Stimulated activated CD4-positive, alpha-beta T cell treated with anti-CD3 and anti-CD28 coated beads, Interleukin-1b, Interleukin-23, amount 100 ng/mL, for 48 hours (primary cell): ENCODE measurements around the gene BCKDHA.

Experiments used
- DNase-seq: peaks from one replicate; pipeline ENCODE4 v3.0.0-alpha.2; 2020

The BCKDHA gene

DNA sequence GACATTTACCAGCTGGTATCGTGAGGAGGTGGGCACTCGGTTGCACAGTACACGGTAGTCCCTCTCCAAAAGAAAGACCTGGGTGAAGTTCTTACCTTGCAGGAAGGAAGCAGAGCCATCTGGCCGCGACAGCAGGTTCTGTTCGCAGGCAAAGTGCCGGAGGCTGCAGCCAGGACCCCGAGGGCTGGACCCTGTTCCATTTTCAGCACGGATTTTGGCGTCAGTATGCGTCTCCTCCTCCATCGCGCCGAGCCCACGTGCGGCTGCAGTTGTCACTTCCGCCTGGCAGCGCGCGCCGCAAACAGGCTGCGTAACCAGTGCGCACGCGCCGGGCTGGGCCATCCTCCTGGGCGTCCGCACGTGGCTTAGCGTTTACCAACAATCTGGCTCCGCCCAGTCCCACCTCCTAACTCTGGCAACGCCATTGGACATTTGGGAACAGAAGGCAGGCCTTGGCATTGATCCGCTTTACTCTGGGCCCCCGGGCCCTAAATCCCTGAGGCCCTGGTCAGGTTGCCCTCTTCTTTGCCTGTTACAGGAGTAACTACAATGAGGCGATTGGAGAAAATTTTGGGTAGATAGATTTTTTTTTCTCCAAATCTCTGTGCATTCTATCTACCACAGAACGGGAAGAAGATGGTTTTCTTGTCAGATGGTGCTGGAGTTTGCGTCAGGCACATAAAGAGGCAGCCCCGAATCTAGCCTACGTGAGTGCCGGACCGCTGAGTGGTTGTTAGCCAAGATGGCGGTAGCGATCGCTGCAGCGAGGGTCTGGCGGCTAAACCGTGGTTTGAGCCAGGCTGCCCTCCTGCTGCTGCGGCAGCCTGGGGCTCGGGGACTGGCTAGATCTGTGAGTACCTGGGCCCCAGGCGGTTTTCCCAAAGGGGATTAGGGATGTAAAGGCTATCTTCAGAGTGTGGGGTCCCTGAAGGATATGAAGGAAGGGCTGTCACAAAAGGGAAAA lies at the start of gene BCKDHA, which contains the start of gene EXOSC5:
BCKDHA (plus strand) TSS at position 733 of the 964 bp plus-strand sequence; CDS start at position 743, 10 bp downstream.
EXOSC5 (minus strand) TSS at position 274 of the 964 bp plus-strand sequence; CDS start at position 243, 31 bp downstream.
- peak; percentile 99 for DNase-seq

DNA sequence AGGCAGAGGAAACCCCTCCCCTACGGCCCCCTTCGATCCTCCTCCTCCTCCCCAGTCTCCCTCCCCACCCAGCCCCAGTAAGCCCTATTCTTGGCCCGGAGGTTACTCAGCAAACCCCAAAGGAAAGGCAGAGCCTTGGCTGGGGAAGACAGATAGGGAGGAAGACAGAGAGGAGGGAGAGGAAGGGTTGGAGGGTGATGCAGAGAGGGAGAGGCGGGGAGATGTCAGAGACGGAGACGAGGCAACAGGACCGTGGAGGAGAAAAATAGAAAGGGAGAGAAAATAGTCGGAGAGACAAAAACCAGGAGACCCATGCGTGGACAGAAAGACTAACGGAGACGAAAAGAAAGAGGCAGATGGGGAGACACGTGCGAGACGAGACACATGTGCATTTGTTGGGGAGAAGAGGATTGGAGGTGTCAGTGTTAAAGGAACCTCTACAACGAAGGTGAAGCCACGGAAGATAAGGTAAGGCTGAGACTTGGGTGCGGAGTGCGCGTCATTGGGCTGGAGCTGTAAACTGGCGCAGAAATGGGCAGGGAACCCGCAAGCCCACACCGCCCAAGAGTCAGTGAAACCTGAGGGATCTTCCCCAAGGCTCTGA lies 46.8 kb upstream of the BCKDHA start:
- no peak for DNase-seq

DNA sequence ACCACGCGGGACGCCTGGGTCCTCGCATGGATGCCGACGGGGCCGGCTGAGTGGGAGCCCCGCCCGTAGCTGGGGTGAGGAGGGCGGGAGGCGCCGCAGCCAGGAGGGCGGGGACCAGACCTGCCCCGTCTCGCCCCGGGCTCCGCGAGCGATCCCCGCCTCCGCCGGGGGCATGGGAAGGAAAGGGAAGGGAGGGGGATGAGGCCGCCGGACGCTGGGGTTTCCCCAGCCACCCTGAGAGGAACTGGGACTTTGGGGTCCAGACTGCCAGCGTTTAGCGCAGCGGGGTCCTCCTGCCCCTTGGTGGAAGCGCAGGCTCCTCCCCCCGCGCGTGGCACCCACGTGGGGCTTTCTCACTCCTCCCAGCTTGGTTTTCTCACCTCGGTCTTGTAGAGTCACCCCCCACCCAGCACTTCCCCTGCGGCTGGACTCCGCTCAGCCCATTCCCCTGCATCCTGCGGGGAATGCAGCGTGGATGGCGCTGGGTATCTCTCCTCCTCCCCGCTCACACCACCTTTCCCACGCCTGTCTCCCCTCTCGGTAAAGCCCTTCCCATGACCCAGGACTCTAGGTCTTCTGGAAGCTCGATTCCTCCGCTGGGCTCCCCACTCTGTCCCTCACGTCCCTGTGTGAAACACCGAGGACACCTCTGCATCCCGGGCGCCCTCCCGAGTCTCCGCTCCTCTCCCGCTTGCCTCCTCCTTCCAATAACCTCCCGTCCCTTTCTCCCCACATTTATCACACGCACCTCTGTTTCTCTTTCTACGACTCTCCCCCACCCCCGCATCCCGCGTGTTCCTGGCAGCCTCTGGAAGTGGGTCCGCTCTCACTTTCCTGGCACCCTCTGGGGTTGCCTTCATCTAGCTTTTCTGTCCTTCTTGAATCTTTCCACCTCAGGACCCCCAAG lies 46.0 kb upstream of the BCKDHA start:
- DNase-seq, result peak; percentile 80

DNA sequence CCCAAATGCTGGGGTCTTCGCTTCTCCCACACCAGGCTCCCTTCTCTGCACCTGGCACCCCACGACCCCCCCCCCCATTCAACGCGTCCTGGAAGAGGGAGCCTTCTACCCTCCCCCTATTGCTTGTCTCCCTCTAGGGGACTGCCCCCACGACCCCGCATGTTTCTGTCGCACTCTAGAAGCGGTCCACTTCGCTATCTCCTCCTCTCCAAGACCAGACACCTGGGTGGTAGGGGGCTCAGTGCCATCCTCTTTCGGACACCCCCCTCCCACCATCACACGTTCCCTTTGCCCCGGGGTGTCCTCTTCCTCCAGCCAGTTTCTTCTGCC lies 45.4 kb upstream of the BCKDHA start:
- DNase-seq, result no peak

DNA sequence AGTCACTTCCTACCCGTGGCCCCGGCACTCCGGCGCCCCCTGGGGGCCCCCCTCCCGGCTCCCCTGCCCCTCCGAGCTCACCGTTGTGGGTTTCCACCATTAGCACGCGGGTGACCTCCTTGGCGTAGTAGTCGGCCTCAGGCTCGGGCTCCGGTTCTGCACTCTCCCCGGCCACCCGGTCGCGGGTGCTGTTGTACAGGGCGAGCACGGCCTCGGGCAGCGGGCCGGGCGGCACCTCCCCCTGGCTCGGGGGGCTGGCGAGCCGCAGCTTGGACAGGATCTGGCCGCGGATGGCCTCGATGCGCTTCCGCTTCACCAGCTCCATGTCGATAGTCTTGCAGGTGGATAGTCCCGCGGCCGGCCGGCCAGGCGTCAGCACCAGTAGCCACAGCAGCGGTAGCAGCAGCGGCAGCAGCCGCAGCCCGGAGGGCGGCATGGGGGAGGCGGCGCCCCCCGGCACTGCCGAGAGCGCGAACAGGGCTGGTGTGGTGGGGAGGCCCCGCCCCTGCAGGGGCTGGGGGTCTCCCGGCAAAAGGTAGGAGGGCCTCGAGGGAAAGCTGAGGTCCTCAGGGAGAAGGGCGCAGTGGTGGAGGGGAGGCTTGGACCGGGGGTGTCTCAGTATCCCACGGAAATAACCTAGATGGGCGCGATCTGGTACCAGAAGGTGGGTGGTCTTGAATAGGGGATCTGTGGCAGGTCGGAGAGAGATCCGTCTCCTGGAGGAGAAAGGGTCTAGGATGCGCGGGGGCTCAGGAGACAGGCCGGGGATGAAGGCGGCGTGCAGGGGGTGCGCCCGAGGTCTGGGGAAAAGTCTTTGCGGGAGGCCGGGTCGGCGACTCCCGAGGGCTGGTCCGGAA lies 44.8 kb upstream of the BCKDHA start:
- DNase-seq, result peak; percentile 76

DNA sequence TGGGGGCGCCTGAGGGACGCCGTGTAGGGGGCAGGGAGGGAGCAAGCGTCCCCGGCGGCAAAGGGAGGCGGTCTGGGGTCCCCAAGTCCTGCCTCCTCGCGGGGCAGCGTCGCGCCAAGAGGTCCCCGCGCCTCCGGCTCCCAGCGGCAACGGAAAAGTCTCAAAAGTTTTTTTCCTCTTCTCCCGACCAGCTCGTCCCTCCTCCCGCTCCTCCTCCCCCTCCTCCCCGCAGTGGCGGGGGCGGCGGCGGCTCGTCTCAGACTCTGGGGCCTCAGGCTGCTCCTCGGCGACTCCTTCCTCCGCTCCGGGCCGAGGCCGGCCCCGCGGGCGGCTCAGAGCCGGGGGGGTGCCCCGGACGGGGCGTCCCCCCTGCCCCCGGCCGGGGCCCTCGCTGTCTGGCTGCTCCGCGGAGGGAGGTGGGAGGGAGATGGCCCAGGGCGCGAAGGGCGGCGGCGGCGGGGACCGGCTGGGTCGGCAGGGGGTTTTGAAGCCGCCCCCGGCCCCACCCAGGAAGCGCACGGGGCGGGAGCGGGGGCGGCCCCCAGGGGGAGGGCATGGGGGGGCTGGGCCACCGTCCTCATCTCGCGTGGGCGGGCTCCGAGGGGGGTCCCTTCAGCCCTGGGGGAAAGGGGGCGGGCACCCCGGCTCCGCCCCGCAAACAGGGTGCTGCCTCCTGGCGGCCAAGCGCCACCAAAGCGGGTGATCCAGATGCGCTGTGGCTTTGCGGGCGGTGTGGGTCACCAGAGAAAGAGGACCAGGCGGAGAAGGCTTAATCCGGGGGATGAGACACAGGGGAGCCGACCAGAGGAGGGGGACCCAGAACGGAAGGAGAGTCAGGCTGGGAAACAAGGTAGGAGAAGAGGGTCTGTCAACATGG lies 43.9 kb upstream of the BCKDHA start, which contains the start of gene TGFB1:
TGFB1 (minus strand) TSS at position 457 of the 877 bp plus-strand sequence. CDS start 878 bp downstream, outside the sequence.
- peak; percentile 88 for DNase-seq

DNA sequence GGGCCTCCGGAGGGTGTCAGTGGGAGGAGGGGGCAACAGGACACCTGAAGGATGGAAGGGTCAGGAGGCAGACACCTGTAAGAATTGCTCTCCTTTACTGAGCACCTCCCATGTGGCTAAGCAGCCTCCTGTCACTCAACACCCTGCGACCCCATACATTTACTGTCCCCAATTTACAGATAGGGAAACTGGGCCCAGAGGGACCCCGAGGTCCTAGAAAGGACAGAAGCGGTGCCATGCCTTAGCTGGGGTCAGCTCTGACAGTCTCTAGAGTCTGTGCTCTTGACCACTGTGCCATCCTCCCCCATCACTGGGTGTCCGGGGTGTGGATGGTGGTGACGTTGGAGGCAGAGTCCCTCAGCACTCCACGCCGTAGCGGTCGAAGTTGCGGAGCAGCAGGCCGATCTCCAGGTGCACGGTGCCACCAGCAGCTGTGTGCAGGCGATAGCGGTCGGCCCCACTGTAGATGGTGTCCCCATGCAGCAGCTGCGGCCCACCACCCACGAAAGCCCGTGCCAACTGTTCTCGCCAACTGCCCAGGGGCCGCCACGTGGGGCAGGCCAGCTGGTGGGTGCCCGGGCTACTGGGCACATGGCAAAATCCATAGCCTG lies 43.2 kb upstream of the BCKDHA start:
- DNase-seq, result no peak

DNA sequence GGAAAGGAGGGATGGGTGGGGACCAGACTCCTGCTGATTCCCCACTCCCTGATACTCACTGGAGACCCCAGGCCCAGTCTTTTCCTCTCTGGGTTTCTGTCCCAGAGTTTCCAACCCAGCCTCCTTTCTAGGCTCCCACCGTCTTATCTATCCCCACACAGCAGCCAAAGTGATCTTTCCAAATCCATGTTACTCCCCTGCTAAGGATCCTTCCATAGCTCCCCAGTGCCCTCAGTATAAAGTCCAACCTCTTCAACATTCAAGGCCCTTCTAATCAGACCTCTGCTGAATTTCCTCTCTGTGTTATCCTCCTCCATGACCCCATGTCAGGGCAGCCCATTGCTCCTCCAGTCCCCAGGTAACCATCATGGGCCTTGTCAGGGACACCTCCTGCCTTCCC lies 42.6 kb upstream of the BCKDHA start:
- no peak for DNase-seq

DNA sequence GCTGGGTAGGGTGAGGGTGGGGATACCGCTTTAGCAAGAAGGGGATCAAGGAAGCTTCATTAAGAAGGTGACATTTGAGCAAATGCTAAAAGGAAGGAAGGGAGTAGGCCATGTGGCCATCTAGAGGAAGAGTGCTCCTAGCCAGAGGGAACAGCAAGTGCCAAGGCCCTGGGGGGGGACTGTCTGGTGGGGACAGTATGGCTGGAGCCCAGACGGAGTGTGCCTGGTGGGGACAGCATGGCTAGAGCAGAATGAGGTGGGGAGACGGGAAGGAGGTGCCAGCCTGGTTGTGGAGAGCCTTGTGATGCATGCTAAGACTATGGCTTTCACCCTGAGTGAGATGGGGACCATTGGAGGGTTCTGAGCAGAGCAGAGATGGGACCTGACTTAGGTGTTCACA lies 41.8 kb upstream of the BCKDHA start:
- DNase-seq, result no peak

DNA sequence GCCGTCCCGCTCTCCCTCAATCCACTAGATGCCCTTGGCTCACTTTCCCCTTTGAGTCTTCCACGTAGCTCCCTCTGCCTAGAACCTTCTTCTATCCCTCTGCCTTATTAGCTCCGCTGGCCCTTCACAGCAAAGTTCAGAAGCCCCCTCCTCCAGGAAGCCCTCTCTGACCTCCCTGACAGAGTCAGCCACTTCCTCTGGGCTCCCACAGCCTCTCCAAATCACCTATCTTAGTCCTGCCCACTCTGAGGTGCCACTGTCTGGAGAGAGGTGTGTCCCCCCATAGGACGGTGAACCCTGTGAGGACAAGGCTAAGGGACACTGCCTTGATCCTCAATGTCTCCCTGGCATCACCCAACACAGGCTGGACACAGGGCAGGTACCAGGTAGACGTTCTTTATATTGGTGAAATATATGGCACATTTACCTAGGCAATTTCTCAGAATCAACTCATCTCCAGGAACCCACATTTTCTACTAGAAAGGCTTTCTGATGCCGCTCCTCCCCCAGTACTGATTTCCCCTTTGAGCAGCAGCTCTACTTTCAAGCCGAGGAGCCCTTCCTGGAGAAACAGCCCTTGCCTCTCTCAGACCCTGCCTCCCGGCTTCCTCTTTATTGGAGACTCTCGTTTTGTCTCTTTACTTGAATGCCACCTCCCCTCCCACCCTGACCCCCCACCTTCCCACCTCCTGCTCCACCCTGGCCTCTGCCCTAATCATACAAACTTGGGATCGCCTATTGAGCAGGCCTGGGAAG lies 40.5 kb upstream of the BCKDHA start:
- DNase-seq, result peak; percentile 13

DNA sequence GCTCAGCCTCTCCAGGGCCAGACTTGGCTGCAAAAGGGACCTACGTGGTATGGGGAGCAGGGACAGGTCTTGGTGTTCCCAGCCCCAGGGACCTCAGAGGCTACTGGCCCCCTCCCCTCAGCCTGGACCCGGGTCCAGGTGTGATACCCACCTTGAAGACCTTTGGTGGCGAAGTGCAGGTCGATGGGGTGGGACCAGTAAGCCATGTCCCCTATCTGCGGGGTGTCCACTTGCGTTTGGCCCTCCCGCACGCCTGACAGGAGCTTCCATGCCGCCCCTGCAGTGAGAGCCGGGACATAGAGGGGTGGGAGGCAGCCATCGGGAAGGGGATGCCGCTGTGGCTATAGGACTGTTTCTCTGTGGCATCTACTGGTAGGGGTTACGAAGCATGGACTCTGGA lies 39.9 kb upstream of the BCKDHA start:
- no peak for DNase-seq

DNA sequence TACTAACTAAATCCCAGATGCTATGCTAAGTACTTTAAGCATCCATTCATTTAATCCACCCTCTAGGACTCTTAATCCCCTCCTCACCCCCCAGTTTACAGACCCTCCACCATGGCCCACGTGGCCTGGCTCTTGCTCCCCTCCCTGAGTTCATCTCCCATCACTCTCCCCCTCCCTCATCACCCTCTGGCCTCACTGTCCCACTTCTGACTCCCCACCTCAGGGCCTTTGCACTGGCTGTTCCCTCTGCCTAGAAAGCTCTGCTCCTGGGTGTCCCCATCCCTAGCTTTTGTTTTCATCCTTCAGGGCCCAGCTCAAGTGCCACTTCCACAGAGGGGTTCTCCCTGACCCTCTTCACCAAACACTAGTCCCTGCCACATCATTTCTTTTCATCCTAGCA lies 37.9 kb upstream of the BCKDHA start:
- no peak for DNase-seq

DNA sequence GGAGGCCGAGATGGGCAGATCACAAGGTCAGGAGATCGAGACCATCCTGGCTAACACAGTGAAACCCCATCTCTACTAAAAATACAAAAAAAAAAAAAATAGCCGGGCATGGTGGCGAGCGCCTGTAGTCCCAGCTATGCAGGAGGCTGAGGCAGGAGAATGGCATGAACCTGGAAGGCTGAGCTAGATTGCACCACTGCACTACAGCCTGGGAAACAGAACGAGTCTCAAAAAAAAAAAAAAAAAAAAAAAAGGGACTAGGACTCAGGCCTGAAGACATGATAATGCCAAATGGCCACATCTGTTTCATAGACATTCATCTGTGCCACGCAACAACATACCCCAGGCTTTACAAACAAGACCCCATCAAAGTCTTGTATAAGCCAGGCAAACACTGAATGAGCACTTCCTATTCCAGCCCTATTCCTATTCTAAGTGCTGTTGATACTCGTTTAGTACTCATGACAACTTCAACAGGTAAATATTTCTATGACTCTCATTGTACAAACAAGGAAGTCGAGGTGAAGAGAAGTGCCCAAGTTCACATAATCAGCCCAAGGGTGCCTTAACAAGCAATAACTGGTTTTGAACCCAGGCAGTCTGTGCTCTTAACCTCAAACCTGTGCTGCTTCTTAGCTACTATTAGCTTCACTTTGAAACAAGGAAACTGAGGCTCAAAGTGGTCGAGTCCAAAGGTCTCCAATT lies 35.3 kb upstream of the BCKDHA start:
- DNase-seq, result no peak

DNA sequence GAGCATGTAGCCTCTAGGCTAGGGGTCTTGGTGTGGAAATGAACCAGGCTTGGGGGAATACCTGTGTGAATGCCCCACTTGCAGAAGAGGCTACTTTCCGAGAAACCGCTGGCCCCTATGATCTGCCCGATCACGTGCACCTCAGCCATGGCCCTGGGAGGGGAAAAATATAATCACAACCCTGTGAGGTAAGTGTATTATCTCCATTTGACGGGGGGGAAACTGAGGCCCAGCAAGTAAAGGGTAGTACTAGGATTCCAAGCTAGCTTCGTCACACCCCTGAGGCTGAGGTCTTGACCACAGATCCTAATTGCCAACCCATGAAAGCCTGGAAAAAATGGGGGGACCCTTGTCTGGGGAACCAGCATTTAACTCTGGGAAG lies 34.3 kb upstream of the BCKDHA start:
- no peak for DNase-seq

DNA sequence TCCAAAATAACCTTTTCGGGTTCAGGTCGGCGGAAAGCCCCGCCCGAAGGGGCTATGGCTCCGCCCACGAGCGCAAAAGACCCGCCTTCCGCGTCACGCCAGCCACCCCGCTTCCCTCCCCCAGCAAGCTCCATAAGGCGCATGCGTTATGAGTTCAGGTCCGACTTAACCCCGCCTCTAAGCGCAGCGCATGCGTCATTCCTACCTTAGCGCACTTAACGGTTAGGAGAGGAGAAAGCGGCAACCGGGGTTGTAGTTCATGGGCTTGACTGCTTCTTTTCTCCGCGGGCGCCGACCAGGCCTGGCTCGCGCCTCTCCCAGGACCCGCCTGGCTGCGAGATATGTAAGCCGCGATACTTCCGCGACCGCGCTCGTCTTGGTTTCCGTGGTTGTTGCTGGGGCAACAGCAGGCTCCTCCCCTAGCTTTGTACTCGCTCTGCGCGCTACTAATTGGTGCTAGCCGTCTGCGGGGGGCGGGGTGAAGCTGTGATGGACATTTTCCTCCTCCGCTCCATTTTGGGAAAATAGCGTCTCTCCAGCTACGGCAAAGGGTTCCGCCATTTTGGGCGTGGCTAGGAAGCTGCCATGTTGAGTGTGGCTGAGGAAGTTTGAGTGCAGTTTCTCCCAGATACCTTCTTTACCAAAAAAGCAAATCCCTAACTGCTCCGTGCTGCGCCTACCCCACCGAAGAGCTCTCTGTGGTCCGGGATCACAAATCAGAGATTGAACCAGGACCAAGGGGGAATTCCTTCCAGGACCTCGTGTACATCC lies 33.7 kb upstream of the BCKDHA start, which contains the start of gene B9D2:
B9D2 (minus strand) TSS at position 397 of the 771 bp plus-strand sequence. CDS start 630 bp downstream, outside the sequence.
- peak; percentile 98 for DNase-seq

DNA sequence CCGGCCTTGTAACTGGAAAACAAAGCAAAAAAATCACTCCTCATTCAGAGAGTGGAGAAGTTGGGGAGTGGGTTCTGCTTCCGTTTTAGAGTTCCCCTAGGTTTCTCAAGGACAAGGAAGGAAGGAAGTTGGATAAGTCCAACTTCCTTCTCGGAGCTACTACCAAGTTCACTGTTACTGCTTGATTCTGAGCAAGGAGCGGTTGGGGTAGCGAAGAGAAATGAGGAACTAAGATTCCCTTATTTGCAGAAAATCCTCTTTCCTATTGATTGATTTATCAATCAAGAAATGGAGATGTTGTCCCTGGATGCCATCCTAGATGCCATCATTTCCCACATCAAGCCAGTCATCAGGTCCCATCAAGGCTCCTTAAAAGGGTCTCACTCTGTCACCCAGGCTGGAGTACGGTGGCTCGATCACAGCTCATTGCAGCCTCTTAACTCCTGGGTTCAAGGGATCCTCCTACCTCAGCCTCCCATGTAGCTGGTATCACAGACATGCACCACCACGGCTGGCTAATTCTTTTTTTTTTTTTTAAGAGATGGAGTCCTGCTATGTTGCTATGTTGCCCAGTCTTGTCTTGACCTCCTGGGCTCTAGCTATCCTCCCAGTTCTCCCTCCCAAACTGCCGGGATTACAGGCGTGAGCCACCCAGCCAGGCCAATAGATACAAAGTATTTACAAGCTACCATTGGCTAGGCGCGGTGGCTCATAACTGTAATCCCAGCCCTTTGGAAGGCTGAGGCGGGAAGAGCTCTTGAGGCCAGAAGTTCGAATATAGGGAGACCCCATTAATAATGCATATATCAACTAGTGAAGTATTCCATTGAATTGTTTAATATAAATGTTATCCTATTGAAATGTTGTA lies 32.9 kb upstream of the BCKDHA start:
- DNase-seq, result no peak

DNA sequence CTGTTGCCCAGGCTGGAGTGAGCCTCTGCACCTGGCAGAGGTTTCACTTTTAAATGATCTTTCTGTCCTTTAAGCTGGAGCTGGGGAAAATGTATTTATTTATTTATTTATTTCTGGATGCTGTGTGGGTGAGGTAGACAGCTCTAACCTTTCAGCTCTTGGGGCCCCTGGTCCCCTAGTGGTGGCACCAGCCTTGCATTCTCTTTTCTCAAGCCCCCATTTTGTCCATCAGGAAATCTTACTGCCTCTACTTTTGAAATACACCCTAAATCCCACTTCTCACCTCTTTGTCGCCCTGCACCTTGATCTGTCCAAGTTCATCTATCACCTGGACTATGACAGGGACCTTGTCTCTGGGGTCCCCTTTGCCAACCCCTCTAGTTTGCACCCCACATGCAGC lies 31.5 kb upstream of the BCKDHA start:
- DNase-seq, result peak; percentile 17
